Sciatic nerve (tissue), 2 donors: Measurements from ENCODE around the gene KIF2A. TPM values are rescaled to one million over a fixed set of nuclear protein-coding genes. Genes with fewer than 3 reads are reported as not detected.

ENCODE experiments used
- ATAC-seq: fragments of 200-7000 bp; cut with Tn5 transposase; one replicate; pipeline ENCODE4 v1.9.1; 2020; ENCODE audit warnings: mild to moderate bottlenecking, moderate library complexity
- DNase-seq: peaks from one replicate; pipeline ENCODE4 v3.0.0-alpha.2; 2020; ENCODE audit warnings: low spot score
- intact Hi-C: fragments of 100-400 bp; cut with DNase I; formaldehyde crosslinking; loops from one replicate; pipeline ENCODE4 v1.14.2; 2022
- total RNA-seq: library from RNA; stranded (reverse); fragmentation: NEBNext Ultra II Directional; extraction: Animal tissue kit (Norgen Biotek cat#: 25700); gene quantifications from one replicate; pipeline ENCODE4 v1.2.1, GENCODE V29; 2021
- donor health status: DM: no; HTN: no; CAD: no.
- donor health status: DM: no; HTN: no; CAD: no.

The KIF2A gene
- total RNA-seq, 1 donor from 2014 or later = 54.4 TPM

- intact Hi-C loops = no loop called here
- DNase-seq (no peak), ATAC-seq (peak; percentile 70)
Measured at GRCh38 chr5:62354028-62354874, 48.2 kb downstream of the KIF2A start.

DNA sequence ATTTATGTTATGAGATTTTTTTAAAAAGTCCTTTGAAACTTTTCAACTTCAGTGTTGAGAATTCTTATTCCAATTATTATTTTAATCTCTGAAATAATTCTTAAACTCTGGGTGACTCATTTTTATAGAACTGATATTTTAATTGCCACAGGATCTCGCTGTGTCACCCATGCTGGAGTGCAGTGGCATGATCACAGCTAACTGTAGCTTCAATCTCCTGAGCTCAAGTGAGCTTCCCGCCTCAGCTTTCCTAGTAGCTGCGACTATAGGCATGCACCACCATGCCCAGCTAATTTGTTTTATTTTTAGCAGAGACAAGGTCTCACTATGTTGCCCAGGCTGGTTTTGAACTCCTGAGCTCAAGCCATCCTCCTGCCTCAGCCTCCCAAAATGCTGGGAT lies 56.7 kb downstream of the KIF2A start:
- DNase-seq = no peak
- ATAC-seq = no peak
- intact Hi-C loops = no loop called here

GRCh38 chr5:62369039-62369438 lies 63.0 kb downstream of the KIF2A start:
- intact Hi-C loops = no loop called here
- ATAC-seq (no peak), DNase-seq (no peak)

GRCh38 chr5:62371409-62371808 lies 65.4 kb downstream of the KIF2A start:
- DNase-seq (no peak), ATAC-seq (no peak)
- intact Hi-C loops = no loop called here

- intact Hi-C loops = no loop called here
Measured at GRCh38 chr5:62372600-62372999, 66.6 kb downstream of the KIF2A start.

GRCh38 chr5:62373382-62373781 lies 67.4 kb downstream of the KIF2A start:
- ATAC-seq (no peak), DNase-seq (no peak)

More at GRCh38 chr5:62372600-62372999, 66.6 kb downstream of the KIF2A start:
- DNase-seq = no peak
- ATAC-seq = no peak

DNA sequence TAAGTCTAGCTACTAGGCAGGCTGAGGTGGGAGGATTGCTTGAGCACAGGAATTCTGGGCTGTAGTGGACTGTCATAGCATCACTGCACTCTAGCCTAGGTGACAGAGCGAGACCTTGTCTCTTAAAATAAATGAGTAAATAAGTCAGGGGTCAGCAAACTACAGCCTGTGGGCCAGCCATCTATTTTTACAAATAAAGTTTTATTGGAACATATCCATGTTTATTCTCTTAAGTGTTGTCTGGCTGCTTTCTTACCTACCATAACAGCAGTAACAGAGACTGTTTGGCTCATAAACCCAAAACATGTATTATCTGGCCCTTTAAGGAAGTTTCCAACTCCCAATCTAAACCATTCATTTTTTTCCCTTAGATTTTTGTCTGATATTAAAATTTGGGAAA lies 68.1 kb downstream of the KIF2A start:
- ATAC-seq (no peak), DNase-seq (no peak)
- intact Hi-C loops = no loop called here

More at GRCh38 chr5:62373382-62373781, 67.4 kb downstream of the KIF2A start:
- intact Hi-C loops = no loop called here

DNA sequence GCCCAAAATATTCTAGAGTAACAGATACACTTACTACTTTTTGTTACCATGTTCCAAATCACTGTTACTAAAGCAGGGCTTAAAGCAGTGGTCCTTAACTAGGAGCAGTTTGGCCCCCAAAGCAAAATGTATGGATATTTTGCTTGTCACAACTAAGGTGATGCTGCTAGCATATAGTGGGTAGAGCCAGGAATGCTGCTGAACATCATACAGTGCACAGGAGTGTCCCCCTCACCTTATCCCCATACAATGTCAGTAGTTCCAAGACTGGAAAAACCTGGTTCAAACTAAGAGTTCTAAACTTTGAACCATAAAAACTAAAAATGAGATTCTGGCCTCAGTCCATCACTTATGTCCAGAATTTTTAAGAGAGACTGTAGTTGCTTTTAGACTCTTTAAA lies 69.6 kb downstream of the KIF2A start:
- intact Hi-C loops = no loop called here
- ATAC-seq (no peak), DNase-seq (no peak)

DNA sequence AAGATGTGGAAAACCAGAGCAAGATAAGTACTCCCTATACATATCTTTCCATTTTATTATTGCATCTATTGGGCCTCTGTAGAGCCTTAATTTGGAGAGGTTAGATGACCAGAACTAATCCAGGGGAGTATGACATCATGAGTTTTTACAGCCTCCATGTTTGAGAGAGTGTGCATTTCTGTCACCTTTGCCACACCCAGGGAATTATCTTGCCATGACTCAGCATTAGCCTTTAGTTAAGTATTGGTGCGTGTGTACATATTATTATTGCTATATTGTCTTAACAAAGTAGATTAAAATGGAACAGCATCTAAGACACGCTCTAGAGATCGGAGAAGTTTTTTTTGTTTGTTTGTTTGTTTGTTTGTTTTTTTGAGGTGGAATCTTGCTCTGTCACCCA lies 70.1 kb downstream of the KIF2A start:
- ATAC-seq (no peak), DNase-seq (no peak)
- intact Hi-C loops = no loop called here

DNA sequence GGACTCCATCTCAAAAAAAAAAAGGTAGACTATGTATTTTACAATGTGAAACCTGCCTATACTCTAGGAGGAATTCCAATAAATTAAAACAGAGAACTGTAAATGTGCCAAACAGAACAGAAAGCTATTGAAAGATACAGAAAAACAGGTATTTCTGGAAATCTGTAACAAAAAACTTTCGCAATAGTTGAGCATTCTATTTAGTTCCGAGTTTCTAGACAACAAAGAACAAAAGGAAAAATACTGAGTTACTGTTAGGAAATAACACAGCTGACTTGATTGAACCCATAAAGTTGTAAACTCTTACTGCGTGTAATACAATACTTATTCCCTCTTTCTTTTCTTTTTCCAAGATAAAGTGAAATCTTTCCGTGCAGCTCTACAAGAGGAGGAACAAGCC lies 79.1 kb downstream of the KIF2A start:
- DNase-seq (no peak), ATAC-seq (no peak)
- intact Hi-C loops = no loop called here

DNA sequence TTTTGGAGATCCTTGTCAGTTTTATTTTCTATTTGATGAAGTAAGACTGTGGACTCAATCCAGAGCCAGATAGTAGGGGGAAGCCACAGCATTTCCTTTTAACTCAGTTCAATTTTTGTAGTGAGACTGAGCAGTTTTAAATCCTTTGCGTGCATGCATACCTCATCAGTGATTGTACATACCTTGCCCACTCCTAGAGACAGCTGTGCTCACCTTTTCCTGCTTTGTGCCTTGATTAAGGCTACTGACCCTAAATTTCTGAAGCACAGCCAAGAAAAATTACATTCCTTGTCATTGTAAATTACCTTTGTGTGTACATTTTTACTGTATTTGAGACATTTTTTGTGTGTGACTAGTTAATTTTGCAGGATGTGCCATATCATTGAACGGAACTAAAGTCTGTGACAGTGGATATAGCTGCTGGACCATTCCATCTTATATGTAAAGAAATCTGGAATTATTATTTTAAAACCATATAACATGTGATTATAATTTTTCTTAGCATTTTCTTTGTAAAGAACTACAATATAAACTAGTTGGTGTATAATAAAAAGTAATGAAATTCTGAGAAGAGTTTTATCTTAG lies 79.9 kb downstream of the KIF2A start:
- DNase-seq (no peak), ATAC-seq (no peak)
- intact Hi-C loops = no loop called here

DNA sequence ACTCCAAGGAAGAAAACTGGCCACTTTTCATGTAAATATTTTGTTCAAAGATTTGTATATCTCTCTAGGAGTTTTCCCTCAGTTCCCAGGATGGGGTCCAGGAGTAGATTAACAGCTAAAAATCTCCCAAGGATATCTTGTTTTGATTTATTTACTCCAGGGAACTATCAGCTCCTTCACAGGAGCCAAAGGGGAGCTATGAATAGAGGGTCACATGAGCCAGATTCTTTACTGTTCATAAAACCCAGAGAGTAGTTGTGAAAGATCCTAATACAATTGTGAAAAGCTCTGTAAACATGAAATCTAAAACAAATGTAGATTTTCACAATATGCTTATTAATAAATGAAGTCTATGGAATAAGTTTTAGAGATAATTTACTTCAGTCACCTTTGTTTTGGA lies 80.8 kb downstream of the KIF2A start:
- intact Hi-C loops = no loop called here
- no peak for DNase-seq
- ATAC-seq = no peak

DNA sequence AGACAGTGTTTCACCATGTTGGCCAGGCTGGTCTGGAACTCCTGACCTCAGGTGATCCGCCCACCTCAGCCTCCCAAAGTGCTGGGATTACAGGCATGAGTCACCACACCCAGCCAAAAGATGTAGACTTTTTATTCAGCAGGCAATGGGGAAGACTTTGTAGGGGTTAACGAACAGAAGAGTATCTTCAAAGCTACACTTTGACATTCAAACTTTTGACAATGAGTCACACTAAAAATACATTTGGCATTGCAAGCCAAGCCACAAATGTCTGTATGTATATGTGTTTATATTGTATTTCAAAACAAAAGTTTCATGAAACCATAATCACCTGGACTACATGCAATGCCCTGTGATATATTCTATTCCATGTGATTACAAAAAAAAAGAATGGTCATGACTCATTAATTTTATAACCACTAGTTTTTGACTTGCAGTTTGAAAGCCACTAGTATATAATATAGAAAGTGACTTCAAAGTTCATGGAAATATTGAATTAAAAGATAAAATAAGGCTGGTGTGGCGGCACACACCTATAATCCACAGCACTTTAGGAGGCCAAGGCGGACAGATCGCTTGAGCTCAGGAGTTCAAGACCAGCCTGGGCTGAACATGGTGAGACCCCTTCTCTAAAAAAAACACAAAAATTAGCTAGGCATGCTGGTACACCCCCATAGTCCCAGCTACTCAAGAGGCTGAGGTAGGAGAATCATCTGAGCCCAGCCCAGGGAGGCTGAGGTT lies 89.4 kb downstream of the KIF2A start:
- intact Hi-C loops = loop anchor here (5.0 kb wide), 1 partner anchor 453 kb away; no protein-coding TSS in a partner anchor
- ATAC-seq = no peak
- no peak for DNase-seq

DNA sequence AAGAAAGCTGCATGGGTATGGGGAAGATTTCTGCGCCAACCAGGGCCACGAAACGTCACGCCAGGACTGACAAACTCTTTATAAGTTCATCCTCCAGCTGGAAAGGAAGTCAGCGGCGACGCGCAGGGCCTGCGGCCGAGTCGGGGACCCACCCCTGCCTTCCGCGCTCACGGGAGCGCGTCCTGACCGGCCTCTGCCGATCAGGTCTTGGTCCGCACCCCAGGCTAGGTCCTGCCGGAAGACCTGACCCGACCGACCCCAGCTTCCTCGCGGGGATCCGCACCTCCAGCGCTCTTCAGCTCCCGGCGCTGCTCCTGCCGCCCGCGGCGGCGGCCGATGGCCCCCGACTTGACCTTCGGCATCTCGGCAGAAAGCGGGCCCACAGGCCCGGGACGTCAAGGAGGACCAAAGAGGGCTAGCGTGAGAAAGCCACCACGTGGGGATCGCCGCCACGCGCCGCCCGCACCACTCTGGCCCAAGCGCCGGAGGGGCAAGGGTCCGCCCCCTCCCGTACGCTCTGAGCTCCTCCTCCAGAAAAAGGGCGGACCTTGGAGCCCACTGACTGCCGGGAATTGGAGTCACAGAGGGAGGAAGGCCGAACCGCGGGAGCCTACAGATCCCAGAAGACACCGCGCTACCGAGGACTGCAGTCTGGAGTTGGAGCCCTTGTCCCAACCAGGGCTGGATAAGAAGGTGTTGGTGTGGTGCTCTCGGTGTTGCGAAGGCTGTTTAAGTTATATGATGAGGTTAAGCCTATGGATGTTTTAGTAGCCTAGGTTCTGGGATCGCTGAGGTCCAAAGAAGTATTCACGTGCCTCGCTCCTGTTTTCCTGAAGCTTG lies 97.6 kb downstream of the KIF2A start, which contains the start of gene DIMT1:
Gene DIMT1 (minus strand): TSS at position 495 of the 840 bp plus-strand sequence. CDS start 133 bp downstream, at position 362.
- ATAC-seq (peak; percentile 100), DNase-seq (peak; percentile 95)
- intact Hi-C loops = no loop called here

- intact Hi-C loops = no loop called here
- ATAC-seq (peak; percentile 100), DNase-seq (peak; percentile 99)
Measured at GRCh38 chr5:62412549-62413329, 106.7 kb downstream of the KIF2A start, which contains the start of gene IPO11. Gene IPO11 (plus strand): TSS chr5:62412763. CDS start chr5:62437280, 24,517 bp downstream.

DNA sequence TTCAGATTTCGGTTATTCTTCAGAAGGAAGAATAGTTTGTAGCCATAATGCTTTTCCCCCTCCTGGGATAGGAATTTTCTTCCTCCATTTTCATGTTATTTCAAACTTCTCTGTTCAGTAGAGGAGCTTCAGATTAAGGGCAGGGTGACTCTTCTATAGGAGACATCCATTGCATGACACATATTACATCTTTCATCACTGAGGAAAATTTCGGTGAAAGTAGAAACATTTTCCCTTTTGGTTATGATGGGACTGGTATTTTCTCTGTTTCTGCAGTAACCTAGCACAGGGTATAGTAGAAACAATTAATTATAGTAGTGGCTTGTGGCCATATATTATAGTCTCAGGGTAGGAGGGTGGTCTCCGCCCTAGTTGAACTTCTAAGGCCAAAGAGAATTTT lies 107.7 kb downstream of the KIF2A start:
- DNase-seq (no peak), ATAC-seq (no peak)
- intact Hi-C loops = no loop called here

DNA sequence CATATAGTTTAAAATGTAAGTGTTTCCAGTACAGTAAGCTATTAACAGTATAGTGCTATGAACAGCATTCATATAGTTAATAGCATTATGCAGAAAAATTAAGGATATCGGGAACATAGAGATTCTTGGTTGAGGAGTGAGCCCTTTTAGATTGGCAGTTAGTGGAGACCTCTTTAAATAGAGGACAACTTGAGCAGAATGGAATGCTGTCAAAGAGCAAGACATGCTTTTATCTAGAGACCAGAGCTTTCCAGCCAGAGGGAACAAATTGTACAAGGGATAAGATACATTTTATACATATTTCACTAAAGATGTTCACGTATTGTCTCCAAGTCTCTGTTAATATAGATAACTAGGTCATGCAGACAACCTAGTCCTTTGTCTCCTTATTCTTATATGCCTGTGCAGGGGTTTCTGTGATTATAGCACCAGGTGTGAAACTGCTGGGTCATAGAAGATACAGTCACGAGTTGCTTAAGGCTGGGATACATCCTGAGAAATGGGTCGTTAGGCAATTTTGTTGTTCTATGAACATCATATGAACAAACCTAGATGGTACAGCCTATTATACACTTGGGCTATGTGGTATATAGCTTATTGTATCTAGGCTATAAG lies 112.6 kb downstream of the KIF2A start:
- ATAC-seq = no peak
- intact Hi-C loops = no loop called here
- DNase-seq = no peak

- no peak for DNase-seq
- ATAC-seq = no peak
- intact Hi-C loops = no loop called here
Measured at GRCh38 chr5:62419609-62420008, 113.6 kb downstream of the KIF2A start.
